NK-92 treated with Interleukin-12 subunit alpha and Interleukin-12 subunit beta, amount 100 ng/mL, for 24 hours (cell line): Measurements from ENCODE around the gene RNF114.
A peak's percentile ranks its signal among the peaks of the same experiment; 100 is the strongest.
"Not testable (repeated sequence)": the region's sequence is repeated elsewhere in the genome, so short reads cannot be mapped to it uniquely, and the experiment has no call there.

Source experiments
- DNase-seq: peaks from one replicate; lab custom pipeline; 2025; lab: John Stamatoyannopoulos, UW

RNF114 gene

DNA sequence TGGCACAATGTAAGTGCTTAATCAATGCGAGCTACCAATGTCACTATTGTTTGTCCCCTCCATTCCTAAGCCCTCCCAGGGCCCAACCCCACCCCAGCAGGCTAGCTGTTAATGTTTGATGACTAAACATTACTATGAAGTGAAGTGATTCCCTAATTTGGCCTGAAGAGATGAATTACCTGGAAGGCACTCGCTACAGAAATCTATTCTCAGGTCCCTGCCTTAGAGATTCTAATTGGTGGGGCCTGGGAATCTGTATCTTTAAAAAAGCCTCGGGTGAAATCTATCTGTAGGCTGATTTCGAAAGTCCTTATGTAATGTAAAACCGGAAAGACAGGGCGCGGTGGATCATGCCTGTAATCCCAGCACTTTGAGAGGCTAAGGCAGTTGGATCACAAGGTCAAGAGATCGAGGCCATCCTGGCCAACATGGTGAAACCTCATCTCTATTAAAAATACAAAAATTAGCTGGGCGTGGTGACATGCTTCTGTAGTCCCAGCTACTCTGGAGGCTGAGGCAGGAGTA lies 29.6 kb downstream of the RNF114 start:
- DNase-seq: no peak

- no peak for DNase-seq
Observed at GRCh38 chr20:49966861-49967260, 30.7 kb downstream of the RNF114 start.

- no peak for DNase-seq
Observed at GRCh38 chr20:49969234-49969633, 33.0 kb downstream of the RNF114 start.

- no peak for DNase-seq
Observed at GRCh38 chr20:49969946-49970345, 33.7 kb downstream of the RNF114 start.

DNA sequence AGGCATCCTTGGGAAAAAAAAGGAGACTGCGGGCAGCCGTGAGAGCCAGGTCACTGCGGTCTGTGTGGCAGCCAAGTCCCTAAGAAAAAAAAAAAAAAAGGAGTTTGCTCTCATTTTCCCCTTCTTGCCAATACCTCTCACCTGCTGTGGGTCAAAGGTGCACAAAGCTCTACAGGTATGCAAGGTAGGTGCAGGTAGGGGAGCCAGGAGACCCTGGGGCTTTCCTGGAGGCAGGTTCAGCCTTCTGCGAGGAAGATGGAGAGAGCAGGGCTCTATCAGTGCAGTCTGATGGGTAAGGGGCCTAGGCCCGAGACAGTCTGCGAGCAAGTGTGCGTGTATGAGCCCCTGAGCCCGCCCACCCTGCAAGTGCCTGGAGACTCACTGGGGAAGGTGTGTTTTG lies 34.3 kb downstream of the RNF114 start:
- no peak for DNase-seq

GRCh38 chr20:49973981-49974380 lies 37.8 kb downstream of the RNF114 start:
- DNase-seq: no peak

DNA sequence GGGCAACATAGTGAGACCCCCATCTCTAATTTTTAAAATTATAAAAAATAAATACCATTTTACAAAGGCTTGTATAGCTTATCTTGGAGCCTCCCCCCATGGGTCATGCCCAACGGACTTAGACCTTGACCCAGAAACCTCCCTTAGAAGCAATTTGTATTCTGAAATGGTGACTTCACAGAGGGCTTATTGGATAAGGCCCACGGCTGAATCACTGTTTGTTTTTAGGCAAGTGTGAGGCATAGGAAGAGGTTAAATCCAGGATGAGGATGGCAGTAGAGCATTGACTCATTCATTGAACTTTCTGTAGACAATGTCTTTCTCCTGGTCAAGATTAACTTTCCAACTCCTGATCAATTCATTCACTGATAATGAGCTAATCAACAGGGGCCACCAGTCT lies 40.3 kb downstream of the RNF114 start:
- no peak for DNase-seq

- not testable (repeated sequence) for DNase-seq
Observed at GRCh38 chr20:49977740-49978139, 41.5 kb downstream of the RNF114 start.

- DNase-seq: no peak
Observed at GRCh38 chr20:49978685-49979029, 42.5 kb downstream of the RNF114 start.

GRCh38 chr20:49979030-49979832 lies 43.0 kb downstream of the RNF114 start:
- DNase-seq: peak; percentile 26

DNA sequence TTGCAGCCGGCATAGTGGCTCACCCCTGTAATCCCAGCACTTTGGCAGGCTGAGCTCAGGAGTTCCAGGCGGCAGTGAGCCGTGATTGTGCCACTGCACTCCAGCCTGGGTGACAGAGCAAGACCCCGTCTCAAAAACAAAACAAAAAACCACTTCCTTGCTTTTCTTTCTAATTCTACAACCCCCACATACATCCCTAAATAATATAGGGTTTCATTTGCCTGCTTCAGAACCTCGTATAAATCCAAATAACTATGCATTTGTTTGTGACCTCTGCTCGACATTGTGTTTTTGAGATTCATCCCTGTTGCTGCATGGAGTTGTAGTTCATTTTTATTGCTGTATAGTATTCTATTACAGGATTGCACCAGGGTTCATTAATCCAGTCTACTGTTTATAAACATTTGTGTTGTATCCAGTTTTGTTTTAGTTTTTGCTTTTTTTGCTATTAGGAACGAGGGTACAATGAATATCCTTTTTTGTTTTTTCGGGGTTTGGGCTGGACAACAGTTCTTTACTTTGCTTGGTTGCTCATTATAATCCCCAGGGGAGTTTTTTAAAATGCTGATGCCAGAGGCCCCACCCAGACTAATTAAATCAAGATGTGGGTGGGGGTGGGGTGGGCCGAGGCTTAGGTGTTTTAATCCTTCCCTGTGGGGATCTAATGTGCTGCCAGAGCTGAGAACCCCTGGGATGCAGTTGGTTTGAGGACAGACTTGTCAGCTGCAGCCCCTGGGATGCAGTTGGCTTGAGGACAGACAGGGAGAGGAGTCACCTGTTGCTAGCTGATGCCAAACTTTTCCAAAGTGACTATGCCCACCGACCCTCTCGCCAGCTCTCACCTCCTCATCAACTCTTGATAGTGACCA lies 44.2 kb downstream of the RNF114 start:
- DNase-seq: no peak

GRCh38 chr20:49981218-49982071 lies 45.2 kb downstream of the RNF114 start:
- DNase-seq: no peak

DNA sequence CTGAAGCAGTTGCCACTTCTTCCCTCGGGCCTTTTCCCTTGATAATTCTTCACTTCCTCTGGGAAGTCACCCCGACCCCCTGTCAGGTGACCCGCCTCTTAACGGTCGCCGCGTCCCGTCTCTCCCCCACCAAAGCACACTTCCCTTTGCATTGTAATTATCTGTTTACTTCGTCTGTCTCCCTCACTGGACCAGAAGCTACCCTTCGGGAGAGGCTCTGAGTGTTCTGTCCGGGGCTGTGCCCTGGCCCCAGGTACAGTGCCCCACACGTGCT lies 45.8 kb downstream of the RNF114 start:
- DNase-seq: no peak

DNA sequence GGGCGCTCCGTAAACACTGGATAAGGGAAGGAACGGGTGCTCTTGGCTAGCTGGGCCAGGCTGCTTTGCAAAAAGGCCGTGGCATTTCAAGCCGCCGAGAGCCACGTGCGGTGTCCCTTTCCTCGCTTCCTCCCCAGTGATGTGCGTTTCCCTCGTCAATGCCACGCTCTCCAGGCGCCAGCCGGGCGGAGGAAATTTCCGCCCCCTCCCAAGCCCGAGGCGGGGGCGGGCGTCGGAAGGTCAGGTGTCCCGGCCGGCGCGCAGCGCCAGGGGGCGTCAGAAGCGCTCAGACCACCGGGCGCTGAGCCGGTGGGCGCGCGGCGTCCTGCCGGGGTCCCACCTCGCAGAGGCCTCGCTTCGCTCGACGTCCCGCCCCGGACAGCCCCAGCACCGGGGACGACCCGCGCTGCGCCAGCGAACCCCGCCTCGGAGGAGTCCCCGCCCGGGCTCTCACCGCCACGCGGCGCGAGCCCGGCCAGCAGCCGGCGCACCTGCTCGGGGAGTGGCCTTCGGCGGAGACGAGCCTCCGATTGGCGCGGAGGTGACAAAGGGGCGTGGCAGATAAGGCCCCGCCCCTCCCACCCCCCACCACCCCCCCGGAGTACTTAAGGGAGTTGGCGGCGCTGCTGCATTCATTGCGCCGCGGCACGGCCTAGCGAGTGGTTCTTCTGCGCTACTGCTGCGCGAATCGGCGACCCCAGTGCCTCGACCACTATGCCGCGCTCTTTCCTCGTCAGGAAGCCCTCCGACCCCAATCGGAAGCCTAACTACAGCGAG lies 46.3 kb downstream of the RNF114 start, which contains the start of gene SNAI1:
SNAI1 (plus strand) TSS at position 635 of the 777 bp plus-strand sequence; CDS start at position 715, 80 bp downstream.
- DNase-seq: no peak

GRCh38 chr20:49983123-49983847 lies 47.1 kb downstream of the RNF114 start:
- no peak for DNase-seq

- no peak for DNase-seq
Observed at GRCh38 chr20:49983848-49984408, 47.7 kb downstream of the RNF114 start.

DNA sequence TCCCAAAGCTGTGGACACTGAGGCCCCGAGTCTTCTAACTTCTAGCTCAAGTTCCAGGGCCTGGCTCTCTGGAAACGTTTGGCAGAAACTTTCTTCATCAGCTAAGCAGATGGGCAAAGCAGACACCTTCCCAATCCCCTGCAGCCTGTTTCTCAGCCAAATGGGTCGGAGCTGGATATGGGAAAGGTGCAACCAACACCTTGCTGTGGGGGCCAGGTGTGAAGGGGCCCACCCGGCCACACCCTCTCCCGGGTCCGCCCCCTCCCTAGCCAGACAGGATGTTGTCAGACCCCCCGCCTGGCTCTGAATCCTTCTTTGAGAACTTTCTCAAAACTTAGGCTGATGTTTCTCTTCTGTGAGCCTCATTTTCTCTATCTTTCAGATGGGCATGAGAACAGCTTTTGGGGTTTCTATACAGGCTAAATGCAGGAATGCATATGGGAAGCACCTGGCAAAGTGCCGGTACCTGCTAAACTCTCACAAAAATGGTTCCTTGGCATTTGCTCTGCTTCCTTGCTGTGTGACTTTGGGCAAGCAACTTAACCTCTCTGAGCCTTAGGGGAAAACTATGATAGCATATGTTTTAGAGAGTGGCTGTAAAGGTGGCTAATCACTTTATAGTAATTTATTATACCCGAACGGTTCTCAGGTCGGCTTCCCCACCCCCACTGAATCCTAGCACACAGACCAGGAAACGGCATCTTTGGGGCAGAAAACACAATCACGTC lies 48.4 kb downstream of the RNF114 start:
- no peak for DNase-seq

- no peak for DNase-seq
Observed at GRCh38 chr20:49985157-49985556, 49.0 kb downstream of the RNF114 start.

GRCh38 chr20:49985617-49986016 lies 49.4 kb downstream of the RNF114 start:
- no peak for DNase-seq

- no peak for DNase-seq
Observed at GRCh38 chr20:49986049-49986448, 49.9 kb downstream of the RNF114 start.
